PC-3 (cell line): ENCODE data around the gene SLC39A11. TPM values are rescaled to one million over a fixed set of nuclear protein-coding genes. Genes with fewer than 3 reads are reported as not detected.

Source experiments
- ATAC-seq: fragments of 200-7000 bp; cut with Tn5 transposase; 2 replicates; pipeline ENCODE4 v1.9.1; 2020; ENCODE audit warnings: mild to moderate bottlenecking, moderate library complexity
- BruUV-seq: library from RNA; stranded (reverse); fragments of 400-500 nt; replicated peaks from 2 replicates; lab custom pipeline; 2021; lab: Mats Ljungman, UMichigan
- CTCF ChIA-PET: fragments of 300-600 bp; sonication (Branson Sonifier 250); formaldehyde crosslinking; loops from one replicate; lab custom pipeline; 2022; ENCODE audit warnings: antibody characterized with exemption; lab: Charles Lee
- POLR2A ChIA-PET: fragments of 300-600 bp; sonication (Branson Sonifier 250); formaldehyde crosslinking; loops from one replicate; lab custom pipeline; 2022; ENCODE audit warnings: antibody characterized with exemption; ENCODE audit not compliant: unreplicated experiment; lab: Charles Lee
- DNase-seq: peaks from one replicate; pipeline ENCODE4 v3.0.0-alpha.2; 2015
- H2AFZ ChIP-seq: fragments of 300-600 bp; sonication (generic); 2 replicates; pipeline ENCODE4 v1.6.0; 2016; ENCODE audit warnings: antibody characterized with exemption, low read length
- H3F3A ChIP-seq: fragments of 300-600 bp; sonication (generic); one replicate; pipeline ENCODE4 v1.6.0; 2017; ENCODE audit warnings: antibody characterized with exemption, low read length, control low read depth, mild to moderate bottlenecking; ENCODE audit not compliant: unreplicated experiment
- H3K27ac ChIP-seq: fragments of 300-600 bp; sonication (generic); 2 replicates; pipeline ENCODE4 v1.5.1; 2016; ENCODE audit warnings: mild to moderate bottlenecking, low read length
- H3K27me3 ChIP-seq: fragments of 300-600 bp; sonication (generic); 2 replicates; pipeline ENCODE4 v1.6.1; 2016; ENCODE audit warnings: low read length, mixed read lengths
- H3K36me3 ChIP-seq: fragments of 300-600 bp; sonication (generic); 2 replicates; pipeline ENCODE4 v1.6.1; 2016; ENCODE audit warnings: low read depth, mixed run types, low read length, mixed read lengths
- H3K4me1 ChIP-seq: fragments of 300-600 bp; sonication (generic); 2 replicates; pipeline ENCODE4 v1.5.1; 2016; ENCODE audit warnings: low read length; ENCODE audit not compliant: insufficient read depth
- H3K4me2 ChIP-seq: fragments of 300-600 bp; sonication (generic); 2 replicates; pipeline ENCODE4 v1.6.0; 2016; ENCODE audit warnings: low read length
- H3K4me3 ChIP-seq: fragments of 300-600 bp; sonication (generic); 2 replicates; pipeline ENCODE4 v1.5.1; 2016; ENCODE audit warnings: mild to moderate bottlenecking, low read length, mixed read lengths
- H3K79me2 ChIP-seq: fragments of 300-600 bp; sonication (generic); 2 replicates; pipeline ENCODE4 v1.6.1; 2017; ENCODE audit warnings: low read length, mixed read lengths
- H3K9ac ChIP-seq: fragments of 300-600 bp; sonication (generic); 2 replicates; pipeline ENCODE4 v1.6.0; 2016; ENCODE audit warnings: mild to moderate bottlenecking, low read length
- H3K9me2 ChIP-seq: fragments of 300-600 bp; sonication (generic); replicated peaks from 2 replicates; pipeline ENCODE4 v1.6.1; 2016; ENCODE audit warnings: mixed run types, low read length, mixed read lengths
- H3K9me3 ChIP-seq: fragments of 300-600 bp; sonication (generic); 2 replicates; pipeline ENCODE4 v1.6.1; 2016; ENCODE audit warnings: low read length, mixed read lengths
- H4K20me1 ChIP-seq: fragments of 300-600 bp; sonication (generic); 2 replicates; pipeline ENCODE4 v1.6.1; 2016; ENCODE audit warnings: low read length, mixed read lengths
- EZH2 ChIP-seq: fragments of 300-600 bp; sonication (generic); IDR thresholded peaks from one replicate; pipeline ENCODE4 v1.6.1; 2017; ENCODE audit warnings: antibody characterized with exemption, mild to moderate bottlenecking, low read length; ENCODE audit not compliant: unreplicated experiment
- EZH2phosphoT487 ChIP-seq: fragments of 300-600 bp; sonication (generic); IDR thresholded peaks from 2 replicates; pipeline ENCODE4 v1.6.1; 2018; ENCODE audit warnings: mild to moderate bottlenecking, antibody characterized with exemption, low read length, borderline replicate concordance
- intact Hi-C: fragments of 100-400 bp; cut with micrococcal nuclease; formaldehyde crosslinking; loops from 2 replicates; pipeline ENCODE4 v1.9.0; 2023
- total RNA-seq: library from RNA; depleted of rRNA; stranded (reverse); fragments of >200 nt; gene quantifications from 2 replicates; pipeline ENCODE4 v1.2.3, GENCODE V29; 2014
- TF ChIP-seq, protein P1 (sequence below): fragments of 300-600 bp; sonication (generic); conservative IDR thresholded peaks from 2 replicates; pipeline ENCODE4 v1.5.1; 2017; ENCODE audit warnings: antibody characterized with exemption, low read depth, mild to moderate bottlenecking, low read length

SLC39A11 gene
- total RNA-seq, 1 experiment from 2014 or later: 37.7 TPM

DNA sequence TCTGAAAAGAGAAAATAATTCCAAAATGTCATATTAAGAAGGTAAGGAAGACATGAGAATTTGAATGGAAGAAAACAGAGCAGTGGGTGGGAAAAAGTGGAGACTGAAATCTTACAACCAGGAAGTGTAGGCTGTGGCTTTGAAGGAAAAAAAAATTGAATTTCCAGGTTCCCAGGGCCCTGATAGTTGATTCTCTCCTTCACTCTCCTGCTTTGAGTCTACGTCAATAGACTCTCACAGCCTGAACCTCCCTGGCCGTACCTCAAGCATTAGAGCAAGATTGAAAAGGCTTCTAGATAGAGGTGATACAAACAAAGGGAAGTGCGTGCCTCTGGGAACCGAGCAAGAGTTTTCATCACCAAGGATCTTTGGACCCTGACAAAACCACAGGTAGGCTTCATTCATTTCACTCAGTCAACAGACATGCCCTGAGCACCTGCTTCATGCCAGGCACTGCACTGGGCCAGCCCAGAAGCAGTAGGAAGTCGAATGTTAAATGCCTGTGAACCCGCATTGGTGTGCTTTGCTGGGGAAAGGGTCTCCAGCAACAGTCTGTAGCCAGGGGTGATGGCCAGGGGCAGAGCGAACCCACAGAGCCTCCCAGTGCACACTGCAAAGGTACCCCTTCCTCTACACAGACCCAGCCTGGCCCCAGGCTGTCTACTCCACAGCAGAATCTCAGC lies 163.9 kb downstream of the SLC39A11 start:
- no peak overlapping the region for H3K9ac ChIP-seq
- ATAC-seq (no peak), DNase-seq (no peak)
- no peaks in the 10 kb centered on the region for H3K36me3 ChIP-seq
- no peaks in the 10 kb centered on the region for H3K4me1 ChIP-seq
- no peaks in the 10 kb centered on the region for H4K20me1 ChIP-seq
- no peaks in the 10 kb centered on the region for H3F3A ChIP-seq
- H3K79me2 ChIP-seq: no peaks in the 10 kb centered on the region
- H2AFZ ChIP-seq: no peak overlapping the region
- no TSS peak for BruUV-seq
- H3K4me2 ChIP-seq: no peak overlapping the region
- H3K9me2 ChIP-seq: no peaks in the 10 kb centered on the region
- ChIA-PET POLR2A (no interaction called here), CTCF (no interaction called here)
- no peaks in the 10 kb centered on the region for H3K9me3 ChIP-seq
- H3K4me3 ChIP-seq: no peak overlapping the region
- no peaks in the 10 kb centered on the region for H3K27me3 ChIP-seq
- TF ChIP-seq EZH2 (no peak), EZH2phosphoT487 (no peak)
- TF ChIP-seq, protein P1, sequence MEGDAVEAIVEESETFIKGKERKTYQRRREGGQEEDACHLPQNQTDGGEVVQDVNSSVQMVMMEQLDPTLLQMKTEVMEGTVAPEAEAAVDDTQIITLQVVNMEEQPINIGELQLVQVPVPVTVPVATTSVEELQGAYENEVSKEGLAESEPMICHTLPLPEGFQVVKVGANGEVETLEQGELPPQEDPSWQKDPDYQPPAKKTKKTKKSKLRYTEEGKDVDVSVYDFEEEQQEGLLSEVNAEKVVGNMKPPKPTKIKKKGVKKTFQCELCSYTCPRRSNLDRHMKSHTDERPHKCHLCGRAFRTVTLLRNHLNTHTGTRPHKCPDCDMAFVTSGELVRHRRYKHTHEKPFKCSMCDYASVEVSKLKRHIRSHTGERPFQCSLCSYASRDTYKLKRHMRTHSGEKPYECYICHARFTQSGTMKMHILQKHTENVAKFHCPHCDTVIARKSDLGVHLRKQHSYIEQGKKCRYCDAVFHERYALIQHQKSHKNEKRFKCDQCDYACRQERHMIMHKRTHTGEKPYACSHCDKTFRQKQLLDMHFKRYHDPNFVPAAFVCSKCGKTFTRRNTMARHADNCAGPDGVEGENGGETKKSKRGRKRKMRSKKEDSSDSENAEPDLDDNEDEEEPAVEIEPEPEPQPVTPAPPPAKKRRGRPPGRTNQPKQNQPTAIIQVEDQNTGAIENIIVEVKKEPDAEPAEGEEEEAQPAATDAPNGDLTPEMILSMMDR: no peak
- intact Hi-C loops: no loop called here
- H3K27ac ChIP-seq: no peak overlapping the region

GRCh38 chr17:72927760-72928159 lies 164.7 kb downstream of the SLC39A11 start:
- Histone ChIP-seq H3K36me3 (no peaks in the 10 kb centered on the region), H3K9ac (no peak overlapping the region), H3K9me2 (no peaks in the 10 kb centered on the region), H3K27ac (no peak overlapping the region), H2AFZ (no peak overlapping the region), H3K4me2 (no peak overlapping the region), H3K4me3 (no peak overlapping the region), H3K9me3 (no peaks in the 10 kb centered on the region), H3K27me3 (no peaks in the 10 kb centered on the region), H4K20me1 (no peaks in the 10 kb centered on the region), H3K4me1 (no peaks in the 10 kb centered on the region), H3K79me2 (no peaks in the 10 kb centered on the region), H3F3A (no peaks in the 10 kb centered on the region)
- no peak for ATAC-seq
- intact Hi-C loops: no loop called here
- ChIA-PET POLR2A (no interaction called here), CTCF (no interaction called here)
- DNase-seq: no peak
- TF ChIP-seq, protein P1: no peak
- TF ChIP-seq EZH2 (no peak), EZH2phosphoT487 (no peak)
- BruUV-seq: no TSS peak

DNA sequence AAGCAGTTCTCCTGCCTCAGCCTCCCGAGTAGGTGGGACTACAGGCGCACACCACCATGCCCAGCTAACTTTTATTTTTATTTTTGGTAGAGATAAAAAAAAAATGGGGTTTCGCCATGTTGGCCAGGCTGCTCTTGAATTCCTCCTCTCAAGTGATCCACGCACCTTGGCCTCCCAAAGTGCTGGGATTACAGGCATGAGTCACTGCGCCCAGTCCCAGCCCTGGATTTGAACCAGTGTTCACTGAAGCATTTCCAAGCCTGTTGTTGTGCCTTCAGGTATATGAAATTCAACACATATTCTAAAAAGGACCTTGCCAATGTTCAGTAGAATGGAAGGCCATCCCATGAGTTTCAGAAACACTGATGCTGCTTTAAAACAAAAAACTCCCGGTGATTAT lies 165.3 kb downstream of the SLC39A11 start:
- H3F3A ChIP-seq: no peaks in the 10 kb centered on the region
- POLR2A ChIA-PET: interaction anchor here (0.5 kb wide), 1 partner anchor 305 kb away, joined by 20 read pairs; no protein-coding TSS in a partner anchor
- ATAC-seq (no peak), DNase-seq (no peak)
- H3K27me3 ChIP-seq: no peaks in the 10 kb centered on the region
- H3K9me2 ChIP-seq: no peaks in the 10 kb centered on the region
- H3K4me1 ChIP-seq: no peaks in the 10 kb centered on the region
- CTCF ChIA-PET: no interaction called here
- TF ChIP-seq EZH2: no peak
- TF ChIP-seq, protein P1: no peak
- TF ChIP-seq EZH2phosphoT487: no peak
- intact Hi-C loops: no loop called here
- H4K20me1 ChIP-seq: no peaks in the 10 kb centered on the region
- no peak overlapping the region for H3K4me3 ChIP-seq
- no peaks in the 10 kb centered on the region for H3K79me2 ChIP-seq
- no peaks in the 10 kb centered on the region for H3K36me3 ChIP-seq
- no peak overlapping the region for H3K27ac ChIP-seq
- H3K9me3 ChIP-seq: no peaks in the 10 kb centered on the region
- H2AFZ ChIP-seq: no peak overlapping the region
- no peak overlapping the region for H3K4me2 ChIP-seq
- no TSS peak for BruUV-seq
- H3K9ac ChIP-seq: no peak overlapping the region
